GM12892 (cell line): ENCODE data around the gene BIN1.

Experiments
- DNase-seq: peaks from one replicate; pipeline ENCODE4 v3.0.0; 2011; ENCODE audit not compliant: insufficient read length
- FAIRE-seq: peaks from 2 replicates; lab custom pipeline; 2011; peaks lifted over from hg19 to GRCh38; lab: Jason Lieb, UNC
- POLR2A ChIP-seq: IDR thresholded peaks from 2 replicates; pipeline ENCODE4 v1.6.1; 2011; ENCODE audit warnings: low read depth, low read length, control low read depth
- POLR2AphosphoS5 ChIP-seq: IDR thresholded peaks from 2 replicates; pipeline ENCODE4 v1.6.1; 2011; ENCODE audit warnings: low read depth, low read length, control low read depth
- TAF1 ChIP-seq: IDR thresholded peaks from 2 replicates; pipeline ENCODE4 v1.6.1; 2011; ENCODE audit warnings: low read depth, mild to moderate bottlenecking, control low read depth, low read length, borderline replicate concordance

The BIN1 gene

DNA sequence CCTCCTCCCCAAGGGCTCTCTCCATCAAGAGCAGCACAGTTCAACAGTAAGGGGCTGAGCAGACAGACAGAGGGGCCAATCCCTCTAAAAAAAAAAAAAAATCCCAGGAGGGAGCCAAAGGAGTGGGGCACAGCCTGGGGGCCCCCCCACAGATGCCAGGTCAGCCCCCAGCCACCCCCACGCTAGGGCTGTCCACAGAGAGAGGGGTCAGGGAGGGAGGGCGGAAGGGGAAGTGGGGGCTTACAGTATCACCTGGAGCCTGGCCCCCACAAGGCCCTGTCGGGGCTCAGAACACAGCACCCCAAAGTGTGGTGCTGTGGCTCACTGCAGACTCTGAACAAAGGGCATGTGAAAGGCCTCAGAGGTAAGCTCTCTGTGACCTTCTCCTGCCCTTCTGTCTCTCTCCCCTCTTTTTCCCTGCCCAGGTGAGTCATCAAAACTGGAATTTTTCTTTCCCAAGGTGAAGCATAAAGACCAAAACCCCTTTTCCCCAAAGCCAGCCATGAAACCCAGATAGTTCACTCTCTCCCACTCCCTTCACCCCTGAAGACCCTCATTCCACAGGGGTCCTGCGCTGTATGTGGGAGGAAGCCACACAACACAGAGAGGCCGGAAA is 13.9 kb downstream of the BIN1 start:
- DNase-seq (no peak), FAIRE-seq (no peak)
- no peak for TF ChIP-seq TAF1
- TF ChIP-seq POLR2A, result no peak
- no peak for TF ChIP-seq POLR2AphosphoS5

DNA sequence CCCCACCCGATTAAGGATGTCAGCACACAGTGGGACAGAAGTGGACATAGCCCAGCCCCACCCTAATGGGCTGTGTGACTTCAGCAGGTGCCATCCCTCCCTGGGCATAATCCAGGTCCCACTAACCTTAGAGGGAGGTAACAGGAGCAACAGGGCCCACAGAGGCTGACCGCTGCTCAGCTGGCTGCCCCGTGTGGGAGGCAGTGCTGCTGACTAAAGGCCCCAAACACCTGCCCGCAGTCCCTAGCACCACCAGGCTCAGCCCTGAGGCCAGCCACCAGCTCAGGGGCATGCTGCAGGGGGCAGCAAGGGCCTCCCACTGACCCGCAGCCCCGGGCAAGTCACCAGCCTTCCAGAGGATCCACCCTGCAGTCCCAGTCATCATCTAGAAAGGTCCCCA is 14.6 kb downstream of the BIN1 start:
- no peak for TF ChIP-seq POLR2A
- no peak for TF ChIP-seq TAF1
- no peak for TF ChIP-seq POLR2AphosphoS5
- FAIRE-seq (no peak), DNase-seq (no peak)

DNA sequence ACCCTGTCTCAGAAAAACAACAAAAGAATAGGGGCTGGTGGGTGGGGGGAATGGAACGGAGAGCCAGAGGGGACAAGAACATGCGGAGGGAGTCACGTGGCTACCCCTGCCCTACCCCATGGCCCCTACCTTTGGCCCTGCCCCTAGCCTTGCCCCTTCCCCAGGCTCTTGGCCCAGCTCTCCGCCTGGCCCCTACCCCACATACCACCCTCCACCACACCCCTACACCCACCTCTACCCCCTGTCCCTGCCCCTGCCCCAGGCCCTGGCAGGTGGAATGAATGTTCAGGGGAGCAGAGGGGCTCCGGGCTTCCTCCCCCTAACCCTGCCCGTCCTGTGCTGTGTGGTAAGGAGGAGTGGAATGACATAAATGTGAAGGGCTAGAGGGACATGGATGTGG is 15.1 kb downstream of the BIN1 start:
- DNase-seq (no peak), FAIRE-seq (no peak)
- no peak for TF ChIP-seq POLR2AphosphoS5
- TF ChIP-seq TAF1, result no peak
- TF ChIP-seq POLR2A, result no peak

DNA sequence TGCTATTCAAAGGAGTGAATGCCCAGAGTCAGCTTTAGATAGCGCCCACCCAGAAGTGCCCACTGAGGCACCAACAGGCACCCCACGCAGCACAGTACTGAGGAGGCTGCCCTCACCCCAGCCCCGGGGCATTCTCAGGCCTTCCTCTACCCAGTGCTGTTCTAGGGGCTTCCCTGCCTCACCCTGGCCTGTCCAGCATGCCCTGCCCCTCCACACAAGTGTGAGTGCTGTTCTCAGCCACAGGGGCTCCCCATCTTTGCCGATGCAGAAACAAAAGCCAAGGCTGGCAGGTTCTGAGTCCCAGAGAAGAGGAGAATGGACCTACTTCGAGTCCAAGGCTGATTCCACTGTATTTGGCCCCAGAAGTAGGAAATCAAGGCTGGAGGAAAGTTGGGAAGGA is 15.8 kb downstream of the BIN1 start:
- TF ChIP-seq POLR2AphosphoS5 (no peak), TAF1 (no peak), POLR2A (no peak)
- DNase-seq (no peak), FAIRE-seq (no peak)

DNA sequence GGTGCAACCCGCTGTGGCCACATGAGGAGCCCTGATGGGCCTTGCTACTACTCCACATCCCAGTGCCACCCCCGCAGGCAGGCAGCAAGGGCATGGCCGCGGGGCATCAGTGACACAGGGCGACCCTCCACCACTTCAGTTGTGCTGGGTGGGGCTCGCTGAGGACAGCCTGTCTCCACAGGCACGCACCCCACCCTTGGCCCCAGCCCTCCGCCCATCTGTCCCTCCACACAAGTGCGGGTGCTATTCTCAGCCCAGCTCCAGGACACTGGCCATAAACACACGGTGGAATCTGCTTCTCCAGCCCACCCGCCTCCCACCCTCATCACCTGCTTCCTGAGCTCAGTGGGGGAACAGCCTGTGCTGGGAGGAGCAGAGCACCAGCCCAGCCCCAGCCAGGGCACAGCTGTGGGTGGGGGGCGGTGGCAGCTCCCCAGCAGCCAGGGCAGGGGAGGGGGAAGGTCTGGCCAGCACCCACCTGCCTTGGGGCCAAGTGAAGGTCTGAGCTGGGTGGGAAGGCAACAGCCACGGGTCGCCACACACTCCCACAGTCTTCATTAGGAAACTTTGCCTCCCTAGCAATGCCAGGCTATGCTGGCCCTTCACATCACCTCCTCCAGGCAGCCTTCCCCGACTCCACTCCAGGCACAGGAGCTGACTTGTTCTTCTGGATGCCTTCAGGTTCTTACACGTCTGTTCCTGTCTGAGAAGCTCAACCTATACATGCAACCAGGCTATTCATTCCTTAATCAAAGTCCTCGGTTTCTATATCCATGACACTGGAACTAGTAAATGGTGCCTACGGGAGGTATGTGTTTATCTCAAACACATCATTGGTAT is 16.5 kb downstream of the BIN1 start:
- FAIRE-seq, result no peak
- TF ChIP-seq POLR2AphosphoS5 (no peak), TAF1 (no peak), POLR2A (no peak)
- no peak for DNase-seq

DNA sequence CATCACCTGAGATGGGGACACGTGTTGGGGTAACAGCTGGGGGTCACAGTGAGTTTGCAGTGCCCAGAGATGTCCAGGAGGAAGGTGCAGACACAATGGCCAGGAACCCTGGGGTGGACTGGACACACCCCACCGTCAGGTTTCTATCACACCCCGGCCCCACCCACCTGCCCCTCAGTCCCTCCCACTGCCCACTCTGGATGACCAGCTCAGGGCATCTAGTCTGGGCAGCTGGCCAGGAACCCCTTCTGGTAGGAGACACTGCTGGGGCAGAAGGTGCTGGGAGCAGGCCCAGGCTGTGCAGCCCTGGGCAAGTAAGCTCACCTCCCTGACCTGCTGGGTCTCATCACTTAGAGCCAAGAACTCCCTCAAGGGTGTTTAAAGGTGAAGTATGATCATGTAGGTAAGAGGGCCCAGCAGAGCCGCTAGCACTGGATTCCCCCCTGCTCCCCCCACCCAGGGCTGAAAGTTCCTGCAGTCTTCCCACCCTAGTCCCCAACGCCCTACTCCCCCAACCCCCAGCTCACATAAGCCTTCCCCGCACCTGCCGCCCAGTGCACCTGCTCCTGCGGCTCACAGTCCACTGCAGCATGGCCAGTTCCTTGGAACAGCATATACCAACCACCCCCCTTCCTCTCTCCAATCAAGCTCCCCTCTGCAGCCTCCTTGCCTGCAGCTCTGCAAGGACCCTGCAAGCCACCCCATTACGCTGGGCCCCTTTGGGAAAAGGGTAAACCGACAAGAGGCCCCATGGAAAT is 17.3 kb downstream of the BIN1 start:
- no peak for DNase-seq
- FAIRE-seq, result no peak
- TF ChIP-seq POLR2AphosphoS5 (no peak), POLR2A (no peak)

DNA sequence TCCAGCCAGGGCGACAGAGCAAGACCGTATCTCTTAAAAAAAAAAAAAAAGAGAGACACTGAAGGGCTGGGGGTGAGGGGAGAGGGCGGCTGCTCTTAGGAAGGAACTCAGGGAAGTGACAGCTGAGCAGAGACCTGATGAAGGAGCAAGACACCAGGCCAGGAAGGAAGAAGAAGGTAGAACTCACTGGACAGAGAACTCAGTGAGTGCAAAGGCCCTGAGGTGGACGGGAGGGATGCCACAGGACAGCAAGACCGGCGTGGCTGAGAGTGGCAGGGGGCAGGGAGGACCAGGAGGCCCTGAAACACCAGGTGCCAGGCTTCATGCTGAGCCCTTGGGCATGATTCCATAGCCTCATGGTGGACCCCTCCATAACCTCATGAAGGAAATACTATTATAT is 18.2 kb downstream of the BIN1 start:
- TF ChIP-seq POLR2A, result no peak
- TF ChIP-seq TAF1, result no peak
- TF ChIP-seq POLR2AphosphoS5, result no peak
- DNase-seq (no peak), FAIRE-seq (no peak)

DNA sequence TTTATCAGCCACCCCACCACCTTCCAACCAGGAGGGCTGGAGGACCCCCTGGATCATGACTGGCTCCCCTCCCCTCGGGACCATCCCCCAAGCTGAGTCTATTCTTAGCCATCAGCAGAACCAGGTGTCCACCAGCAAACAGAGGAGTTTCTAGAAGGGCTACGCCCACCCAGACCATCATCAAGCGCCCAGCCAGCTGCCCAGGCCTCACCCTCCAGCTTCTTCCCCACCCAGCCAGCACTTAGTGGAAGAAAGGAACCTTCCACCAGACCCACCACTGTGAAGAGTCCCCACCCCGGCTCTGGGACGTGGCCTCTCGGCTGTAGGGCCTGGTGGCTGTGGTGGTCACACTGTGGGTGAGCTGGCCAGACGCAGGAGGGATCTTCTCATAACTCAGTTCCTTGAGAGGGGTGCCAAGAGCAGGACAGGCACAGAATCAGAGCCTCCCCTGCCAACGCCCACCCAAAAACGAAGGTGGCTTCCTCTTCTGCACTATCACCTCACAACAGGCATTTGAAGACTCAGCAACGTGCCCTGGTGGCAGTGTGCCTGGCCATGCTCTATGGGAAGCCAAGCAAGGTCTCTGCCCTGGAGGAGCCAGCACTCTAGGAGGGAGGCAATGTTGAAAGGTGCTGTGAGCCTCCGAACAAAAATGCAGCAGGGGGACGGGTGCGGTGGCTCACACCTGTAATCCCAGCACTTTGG is 19.0 kb downstream of the BIN1 start:
- DNase-seq (no peak), FAIRE-seq (no peak)
- TF ChIP-seq TAF1, result no peak
- no peak for TF ChIP-seq POLR2A
- no peak for TF ChIP-seq POLR2AphosphoS5

DNA sequence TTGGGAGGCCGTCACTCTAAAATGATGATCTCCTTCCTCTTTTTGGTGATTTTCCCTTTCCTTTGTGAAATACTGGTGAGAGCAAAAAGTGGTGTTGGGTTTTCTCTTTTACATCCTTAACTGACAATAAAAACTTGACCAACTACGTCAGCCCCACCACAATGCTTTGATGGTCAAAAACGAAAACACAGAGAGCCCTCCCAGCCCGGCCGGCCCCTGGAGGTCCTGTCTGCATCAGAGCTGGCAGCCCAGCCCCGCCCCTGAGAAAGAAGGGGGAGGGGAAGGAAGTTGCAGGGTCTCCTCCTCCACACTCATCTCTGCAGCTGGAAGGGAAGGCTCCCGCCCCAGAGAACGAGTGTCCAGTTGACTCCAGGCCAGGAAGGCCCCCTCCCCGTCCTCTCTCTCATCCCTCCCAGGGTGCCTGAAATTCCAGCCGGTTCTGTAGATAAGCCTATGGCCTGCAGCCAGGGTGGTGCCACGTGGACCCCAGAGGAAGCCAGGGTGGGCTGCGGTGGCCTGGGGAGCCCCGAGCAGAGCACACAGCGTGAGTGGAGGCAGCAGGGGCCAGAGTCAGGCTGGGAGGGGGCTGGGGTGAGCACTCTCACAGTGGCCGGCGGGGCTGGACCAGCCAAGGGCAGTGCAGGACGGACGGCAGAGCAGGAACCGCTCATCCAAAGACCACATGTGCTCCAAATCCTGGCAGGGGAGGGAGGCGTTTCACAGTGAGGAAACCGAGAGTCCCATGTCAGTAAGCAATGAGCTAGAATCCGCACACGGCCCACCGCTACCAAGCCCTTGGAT is 19.8 kb downstream of the BIN1 start:
- peak; percentile 73 for FAIRE-seq
- DNase-seq, result peak; percentile 62
- TF ChIP-seq TAF1 (no peak), POLR2A (no peak), POLR2AphosphoS5 (no peak)

DNA sequence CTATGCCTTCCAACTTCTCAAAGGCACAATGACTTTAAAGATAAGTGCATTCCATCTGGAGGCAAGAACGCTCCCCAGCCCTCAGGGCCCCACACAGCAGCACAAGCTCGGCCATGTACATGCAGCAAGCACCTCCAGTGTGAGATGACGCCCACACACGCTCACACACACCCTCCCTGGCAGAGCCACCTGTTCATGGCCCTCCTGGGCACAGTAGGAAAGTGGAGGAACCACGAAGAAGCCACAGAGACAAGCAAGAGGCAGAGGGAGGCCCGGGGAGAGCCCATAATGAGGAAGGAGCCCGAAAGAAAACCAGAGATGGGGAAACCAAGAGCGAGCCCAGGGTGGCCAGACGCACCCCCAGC is 21.7 kb downstream of the BIN1 start:
- TF ChIP-seq POLR2A (no peak), POLR2AphosphoS5 (no peak), TAF1 (no peak)
- DNase-seq (no peak), FAIRE-seq (peak; percentile 48)
